K562 (cell line): ENCODE data around the gene NR0B2. TPM values are rescaled to one million over a fixed set of nuclear protein-coding genes. Genes with fewer than 3 reads are reported as not detected.

Source experiments
- BDP1 ChIP-seq: IDR thresholded peaks from 3 replicates; pipeline ENCODE4 v1.6.1; 2011; ENCODE audit not compliant: insufficient read length, insufficient read depth
- CEBPB ChIP-seq: fragments of 450-650 bp; IDR thresholded peaks from 2 replicates; pipeline ENCODE4 v1.6.1; 2016; ENCODE audit warnings: missing genetic modification characterization, missing compliant biosample characterization
- CEBPG ChIP-seq, 3 experiments: fragments of 200-800 bp in 1 of 3; sonication (Bioruptor generic) in 1 of 3; sonication (generic) in 1 of 3; formaldehyde crosslinking in 1 of 3; IDR thresholded peaks in 2 of 3; conservative IDR thresholded peaks in 1 of 3; 2 replicates each; pipeline versions ENCODE4 v1.6.1 to v1.8.0; 2016 to 2022; ENCODE audit warnings: missing compliant biosample characterization in 2 of 3, missing genetic modification characterization in 2 of 3, mild to moderate bottlenecking in 1 of 3, missing genetic modification reagents in 1 of 3
- FOXJ2 ChIP-seq: fragments of 200-800 bp; sonication (Bioruptor generic); IDR thresholded peaks from 2 replicates; pipeline ENCODE4 v1.6.1; 2016; ENCODE audit warnings: missing genetic modification characterization, missing compliant biosample characterization
- NCOR1 ChIP-seq: fragments of 450-650 bp; IDR thresholded peaks from 2 replicates; pipeline ENCODE4 v1.6.1; 2016; ENCODE audit warnings: mild to moderate bottlenecking, moderate library complexity
- NR2C2 ChIP-seq, 2 experiments: fragments of 200-800 bp in 1 of 2; sonication (Bioruptor generic) in 1 of 2; sonication (generic) in 1 of 2; formaldehyde crosslinking in 1 of 2; IDR thresholded peaks; 2 replicates each; pipeline versions ENCODE4 v1.6.1 to v1.8.0; 2016 to 2022; ENCODE audit warnings: mild to moderate bottlenecking in 1 of 2, missing compliant biosample characterization in 1 of 2, missing genetic modification characterization in 1 of 2, missing genetic modification reagents in 1 of 2
- SIN3B ChIP-seq: fragments of 450-650 bp; IDR thresholded peaks from 2 replicates; pipeline ENCODE4 v1.6.1; 2017; ENCODE audit warnings: low read depth, mild to moderate bottlenecking, moderate library complexity
- YY1 ChIP-seq, 3 experiments: IDR thresholded peaks; 2 replicates each; pipeline ENCODE4 v1.6.1; 2011; ENCODE audit warnings: low read length in 2 of 3, mild to moderate bottlenecking in 2 of 3, moderate library complexity in 2 of 3, borderline replicate concordance in 1 of 3, control low read depth in 1 of 3, low read depth in 1 of 3; ENCODE audit not compliant: insufficient read depth in 3 of 3, insufficient replicate concordance in 2 of 3, control insufficient read depth in 1 of 3, insufficient read length in 1 of 3; ENCODE audit errors: extremely low read depth in 1 of 3
- ZNF584 ChIP-seq: fragments of 200-800 bp; sonication (Bioruptor generic); IDR thresholded peaks from 2 replicates; pipeline ENCODE4 v1.6.1; 2016; ENCODE audit warnings: low read depth, mild to moderate bottlenecking, missing genetic modification characterization, missing compliant biosample characterization
- polyA plus RNA-seq, 8 experiments: library from polyadenylated mRNA; depleted of rRNA in 4 of 8; stranded (reverse) in 5 of 8; unstranded in 3 of 8; fragments of >200 nt; fragmentation: Nextera tagmentation in 2 of 8; fragmentation: Illumina TruSeq in 1 of 8; extraction: Ambion mirVana in 2 of 8; extraction: Trizol in 1 of 8; gene quantifications; 2 replicates each; pipeline versions ENCODE4 v1.2.1 to v1.2.3, GENCODE V29; 2011 to 2014; ENCODE audit warnings: inconsistent platforms in 1 of 8, missing spikeins in 1 of 8
- total RNA-seq, 7 experiments: library from RNA; depleted of rRNA in 6 of 7; stranded (reverse); fragments of >200 nt in 6 of 7; fragmentation: Illumina TruSeq in 2 of 7; extraction: Trizol in 2 of 7; gene quantifications; 2 replicates each; pipeline versions ENCODE4 v1.2.1 to v1.2.3, GENCODE V29; 2011 to 2021; ENCODE audit warnings: low replicate concordance in 1 of 7
- TF ChIP-seq, protein P1 (sequence below): sonication (generic); formaldehyde crosslinking; IDR thresholded peaks from 2 replicates; pipeline ENCODE4 v1.8.0; 2022; ENCODE audit warnings: mild to moderate bottlenecking, low read depth, missing genetic modification reagents
- TF ChIP-seq, protein P2 (sequence below): fragments of 450-650 bp; IDR thresholded peaks from 2 replicates; pipeline ENCODE4 v1.6.1; 2018; ENCODE audit not compliant: partially characterized antibody

Gene NR0B2
- total and polyA plus RNA-seq, 9 of the 15 experiments (the other 6 are each of a cell fraction or from before 2014, with no cell fraction given) = not detected

DNA sequence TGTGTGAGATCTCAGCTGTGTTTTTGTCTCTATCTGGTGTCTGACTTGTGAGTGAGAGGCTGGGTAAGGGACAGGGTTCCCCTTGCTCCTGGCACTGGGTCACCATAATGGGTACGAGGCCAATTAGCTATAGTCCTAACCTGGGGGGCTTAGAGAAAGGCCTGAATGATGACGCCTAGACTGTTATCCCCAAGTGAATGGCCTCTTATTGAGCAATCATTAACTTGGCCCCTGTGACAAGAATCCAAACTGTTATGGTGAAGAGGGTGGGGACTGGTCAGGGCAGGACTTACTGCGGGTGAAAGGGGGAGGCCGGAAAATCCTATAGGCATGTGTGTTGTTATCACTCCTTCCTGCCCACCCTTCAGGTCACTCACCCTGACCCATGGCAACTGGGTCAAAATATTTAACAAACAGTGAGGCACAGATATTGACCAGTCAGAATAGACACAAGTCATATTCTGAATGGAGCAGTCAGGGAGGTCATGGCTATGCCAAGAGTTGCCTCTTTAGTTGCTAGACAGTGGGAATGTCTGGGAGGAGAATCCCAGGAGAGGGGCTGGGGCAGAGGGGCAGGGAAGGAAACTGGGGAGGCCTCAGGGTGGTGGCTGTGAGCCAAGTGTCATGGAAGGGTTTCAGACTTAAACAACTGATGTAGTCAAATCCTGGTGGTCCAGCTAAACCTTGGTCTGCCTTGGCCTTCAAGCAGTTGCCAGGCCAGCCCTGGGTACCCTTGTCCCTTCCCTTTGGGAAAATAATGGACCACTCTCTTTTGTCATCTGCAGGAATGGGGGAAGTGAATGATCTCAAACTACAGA lies 3.2 kb downstream of the NR0B2 start (continued):
- TF ChIP-seq FOXJ2 = peak; percentile 42; the same call in 1 of the 2 replicates
- TF ChIP-seq YY1 (IDR thresholded peaks at IDR 0.05; ENCODE audit: borderline replicate concordance in 1 of 3, control insufficient read depth in 1 of 3, extremely low read depth in 1 of 3, insufficient read depth in 3 of 3, insufficient read length in 1 of 3, insufficient replicate concordance in 2 of 3, low read depth in 1 of 3, low read length in 2 of 3) = no peak
- no peak for TF ChIP-seq SIN3B
- 0 out of 2 replicates have a peak, but pooled peaks have one; percentile 54 for TF ChIP-seq ZNF584 (CRISPR knock-in tag)
- TF ChIP-seq, protein P1, sequence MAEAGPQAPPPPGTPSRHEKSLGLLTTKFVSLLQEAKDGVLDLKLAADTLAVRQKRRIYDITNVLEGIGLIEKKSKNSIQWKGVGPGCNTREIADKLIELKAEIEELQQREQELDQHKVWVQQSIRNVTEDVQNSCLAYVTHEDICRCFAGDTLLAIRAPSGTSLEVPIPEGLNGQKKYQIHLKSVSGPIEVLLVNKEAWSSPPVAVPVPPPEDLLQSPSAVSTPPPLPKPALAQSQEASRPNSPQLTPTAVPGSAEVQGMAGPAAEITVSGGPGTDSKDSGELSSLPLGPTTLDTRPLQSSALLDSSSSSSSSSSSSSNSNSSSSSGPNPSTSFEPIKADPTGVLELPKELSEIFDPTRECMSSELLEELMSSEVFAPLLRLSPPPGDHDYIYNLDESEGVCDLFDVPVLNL = no peak
- TF ChIP-seq BDP1 = no peak
- 0 out of 2 replicates have a peak, but pooled peaks have one; percentile 23 for TF ChIP-seq NCOR1
- peak; percentile 88 for TF ChIP-seq CEBPB (tag)
- TF ChIP-seq, protein P2, sequence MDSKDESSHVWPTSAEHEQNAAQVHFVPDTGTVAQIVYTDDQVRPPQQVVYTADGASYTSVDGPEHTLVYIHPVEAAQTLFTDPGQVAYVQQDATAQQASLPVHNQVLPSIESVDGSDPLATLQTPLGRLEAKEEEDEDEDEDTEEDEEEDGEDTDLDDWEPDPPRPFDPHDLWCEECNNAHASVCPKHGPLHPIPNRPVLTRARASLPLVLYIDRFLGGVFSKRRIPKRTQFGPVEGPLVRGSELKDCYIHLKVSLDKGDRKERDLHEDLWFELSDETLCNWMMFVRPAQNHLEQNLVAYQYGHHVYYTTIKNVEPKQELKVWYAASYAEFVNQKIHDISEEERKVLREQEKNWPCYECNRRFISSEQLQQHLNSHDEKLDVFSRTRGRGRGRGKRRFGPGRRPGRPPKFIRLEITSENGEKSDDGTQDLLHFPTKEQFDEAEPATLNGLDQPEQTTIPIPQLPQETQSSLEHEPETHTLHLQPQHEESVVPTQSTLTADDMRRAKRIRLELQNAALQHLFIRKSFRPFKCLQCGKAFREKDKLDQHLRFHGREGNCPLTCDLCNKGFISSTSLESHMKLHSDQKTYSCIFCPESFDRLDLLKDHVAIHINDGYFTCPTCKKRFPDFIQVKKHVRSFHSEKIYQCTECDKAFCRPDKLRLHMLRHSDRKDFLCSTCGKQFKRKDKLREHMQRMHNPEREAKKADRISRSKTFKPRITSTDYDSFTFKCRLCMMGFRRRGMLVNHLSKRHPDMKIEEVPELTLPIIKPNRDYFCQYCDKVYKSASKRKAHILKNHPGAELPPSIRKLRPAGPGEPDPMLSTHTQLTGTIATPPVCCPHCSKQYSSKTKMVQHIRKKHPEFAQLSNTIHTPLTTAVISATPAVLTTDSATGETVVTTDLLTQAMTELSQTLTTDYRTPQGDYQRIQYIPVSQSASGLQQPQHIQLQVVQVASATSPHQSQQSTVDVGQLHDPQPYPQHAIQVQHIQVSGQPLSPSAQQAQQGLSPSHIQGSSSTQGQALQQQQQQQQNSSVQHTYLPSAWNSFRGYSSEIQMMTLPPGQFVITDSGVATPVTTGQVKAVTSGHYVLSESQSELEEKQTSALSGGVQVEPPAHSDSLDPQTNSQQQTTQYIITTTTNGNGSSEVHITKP = peak; percentile 50
- TF ChIP-seq CEBPG (CRISPR knock-in tag; IDR thresholded peaks at IDR 0.05) = peak; percentile 72
- peak; percentile 73 to 76 for TF ChIP-seq CEBPG (tag; conservative IDR thresholded peaks at IDR 0.05 in 1 of 2, IDR thresholded peaks at IDR 0.05 in 1 of 2)
- TF ChIP-seq NR2C2 (CRISPR knock-in tag; IDR thresholded peaks at IDR 0.05) = no peak
- TF ChIP-seq NR2C2 (tag; IDR thresholded peaks at IDR 0.05) = peak; percentile 40; the same call in 1 of the 2 replicates
